ENCODE measurements around the gene CCDC57. TPM values are rescaled to one million over a fixed set of nuclear protein-coding genes. Genes with fewer than 3 reads are reported as not detected.
A peak's percentile ranks its signal among the peaks of the same experiment; 100 is the strongest.
"Not testable (repeated sequence)": the region's sequence is repeated elsewhere in the genome, so short reads cannot be mapped to it uniquely, and the experiment has no call there.

Gene CCDC57
- total RNA-seq, 1 donor, result 33.9 TPM

DNA sequence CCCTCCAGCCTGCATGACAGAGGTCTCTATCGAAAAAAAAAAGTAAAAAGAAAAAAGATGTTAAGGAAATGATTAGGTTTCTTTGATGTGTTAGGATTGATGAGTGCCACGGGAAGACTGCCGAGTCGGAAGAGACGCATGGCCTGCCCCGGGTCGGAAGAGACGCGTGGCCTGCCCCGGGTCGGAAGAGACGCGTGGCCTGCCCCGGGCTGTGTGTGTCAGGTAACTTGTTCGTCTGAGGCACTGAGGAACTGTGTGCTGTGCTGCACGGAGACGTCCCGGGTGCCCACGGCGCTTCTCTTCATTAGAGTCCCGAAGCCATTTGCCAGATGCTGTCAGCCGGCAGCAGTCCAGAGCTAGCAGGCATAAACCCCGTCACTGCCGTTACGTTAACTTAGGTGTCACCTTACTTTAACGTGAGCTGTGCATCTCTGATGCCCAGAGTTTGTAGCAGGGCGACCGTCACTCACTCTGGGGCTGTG, 74.1 kb downstream of the CCDC57 start:
- no peak for DNase-seq (ENCODE audit: low read depth in 2 of 3, low spot score in 2 of 3)

DNA sequence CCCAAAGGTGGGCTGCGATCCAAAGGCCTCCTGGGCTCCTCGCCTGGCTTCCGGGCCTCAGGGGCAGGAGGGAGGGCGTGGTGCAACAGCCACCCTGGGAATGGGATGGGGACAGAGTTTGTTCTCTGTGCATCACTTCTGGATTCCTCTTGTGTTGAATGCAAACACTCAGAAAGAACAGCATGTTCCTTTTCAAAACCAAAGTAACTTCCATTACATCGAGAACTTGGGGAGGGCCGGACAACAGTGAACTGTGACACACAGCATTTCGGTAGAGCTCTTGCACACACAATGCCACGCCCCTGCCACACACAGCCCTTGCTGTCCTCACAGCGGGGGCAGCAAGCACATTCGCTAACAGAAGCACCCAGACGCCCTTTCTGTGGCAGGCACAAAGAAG, 78.5 kb downstream of the CCDC57 start:
- no peak for DNase-seq (ENCODE audit: low read depth in 2 of 3, low spot score in 2 of 3)

GRCh38 chr17:82133166-82133953, 79.3 kb downstream of the CCDC57 start:
- DNase-seq (ENCODE audit: low read depth in 2 of 3, low spot score in 2 of 3), result not testable (repeated sequence)

DNA sequence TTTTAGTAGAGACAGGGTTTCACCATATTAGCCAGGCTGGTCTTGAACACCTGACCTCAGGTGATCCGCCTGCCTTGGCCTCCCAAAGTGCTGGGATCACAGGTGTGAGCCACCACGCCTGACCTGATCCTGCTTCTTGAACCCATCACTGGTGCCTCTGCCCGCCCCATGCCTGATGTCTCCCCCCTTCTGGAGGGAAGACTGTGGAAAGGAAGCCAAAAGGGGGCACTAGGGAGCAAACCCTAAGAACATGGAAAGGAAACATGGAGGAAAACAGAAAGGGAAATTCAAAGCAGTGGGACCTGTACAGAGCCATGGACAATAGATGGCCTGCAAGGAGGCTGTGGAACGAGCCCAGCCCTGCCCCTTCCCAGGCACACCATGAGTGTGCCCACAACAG, 83.5 kb downstream of the CCDC57 start:
- DNase-seq (ENCODE audit: low read depth in 2 of 3, low spot score in 2 of 3), result no peak

- DNase-seq (ENCODE audit: low read depth in 2 of 3, low spot score in 2 of 3), result no peak
Measured at GRCh38 chr17:82128287-82128686, 84.4 kb downstream of the CCDC57 start.

DNA sequence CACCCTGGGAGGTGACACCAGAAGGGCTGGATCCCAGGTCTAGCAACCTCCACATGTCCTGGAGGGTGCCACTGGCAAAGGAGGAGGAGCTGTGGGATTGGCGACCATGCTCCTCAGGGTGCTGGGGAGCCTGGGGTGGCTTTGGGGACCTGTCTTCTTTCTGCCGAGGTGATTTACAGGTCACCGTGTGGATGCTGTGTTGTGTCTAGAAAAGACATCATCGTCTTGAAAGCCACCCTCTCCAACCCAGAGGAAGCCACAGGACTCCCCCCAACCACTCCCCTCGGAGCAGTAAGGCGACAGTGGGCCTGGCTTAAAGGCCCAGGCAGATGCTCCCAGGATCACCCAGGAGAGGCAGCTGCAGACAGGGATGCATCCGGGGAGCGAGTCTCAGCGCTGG, 84.9 kb downstream of the CCDC57 start:
- DNase-seq (ENCODE audit: low read depth in 2 of 3, low spot score in 2 of 3), result no peak

DNA sequence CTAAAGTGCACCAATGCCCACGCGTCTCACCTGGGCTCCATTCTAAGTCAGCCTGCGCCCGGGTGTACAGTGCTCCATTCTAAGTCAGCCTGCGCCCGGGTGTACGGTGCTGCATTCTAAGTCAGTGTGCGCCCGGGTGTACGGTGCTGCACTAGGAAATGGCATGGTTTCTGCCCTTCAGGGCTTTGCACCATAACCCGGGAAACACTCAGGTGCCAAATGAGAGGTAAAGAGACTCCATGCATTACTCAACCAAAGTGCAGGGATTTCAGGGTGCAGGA, 85.4 kb downstream of the CCDC57 start:
- DNase-seq (ENCODE audit: low read depth in 2 of 3, low spot score in 2 of 3), result no peak

- peak in 1 of 3 donors; percentile 76 for DNase-seq (ENCODE audit: low read depth in 2 of 3, low spot score in 2 of 3)
Measured at GRCh38 chr17:82126556-82127314, 85.9 kb downstream of the CCDC57 start.

DNA sequence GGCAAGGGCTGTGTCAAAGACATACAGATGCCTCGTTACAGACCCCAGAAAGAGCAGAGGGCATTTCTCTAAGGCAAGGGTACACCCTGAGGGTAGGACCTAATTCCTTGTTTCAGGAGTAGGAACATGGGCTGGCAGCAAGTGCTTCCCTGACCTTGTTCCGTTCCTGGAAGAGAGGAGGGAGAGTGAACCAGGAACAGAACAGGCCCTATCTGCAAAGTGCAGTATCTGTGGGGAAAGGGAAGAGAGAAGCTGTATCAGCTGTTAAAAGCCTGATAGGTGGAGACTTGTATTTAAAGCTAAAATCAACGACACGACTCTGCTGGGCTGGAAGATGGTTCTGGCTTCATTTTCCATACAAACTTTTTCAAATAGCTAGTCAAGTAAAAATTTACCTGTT, 88.5 kb downstream of the CCDC57 start:
- no peak for DNase-seq (ENCODE audit: low read depth in 2 of 3, low spot score in 2 of 3)

DNA sequence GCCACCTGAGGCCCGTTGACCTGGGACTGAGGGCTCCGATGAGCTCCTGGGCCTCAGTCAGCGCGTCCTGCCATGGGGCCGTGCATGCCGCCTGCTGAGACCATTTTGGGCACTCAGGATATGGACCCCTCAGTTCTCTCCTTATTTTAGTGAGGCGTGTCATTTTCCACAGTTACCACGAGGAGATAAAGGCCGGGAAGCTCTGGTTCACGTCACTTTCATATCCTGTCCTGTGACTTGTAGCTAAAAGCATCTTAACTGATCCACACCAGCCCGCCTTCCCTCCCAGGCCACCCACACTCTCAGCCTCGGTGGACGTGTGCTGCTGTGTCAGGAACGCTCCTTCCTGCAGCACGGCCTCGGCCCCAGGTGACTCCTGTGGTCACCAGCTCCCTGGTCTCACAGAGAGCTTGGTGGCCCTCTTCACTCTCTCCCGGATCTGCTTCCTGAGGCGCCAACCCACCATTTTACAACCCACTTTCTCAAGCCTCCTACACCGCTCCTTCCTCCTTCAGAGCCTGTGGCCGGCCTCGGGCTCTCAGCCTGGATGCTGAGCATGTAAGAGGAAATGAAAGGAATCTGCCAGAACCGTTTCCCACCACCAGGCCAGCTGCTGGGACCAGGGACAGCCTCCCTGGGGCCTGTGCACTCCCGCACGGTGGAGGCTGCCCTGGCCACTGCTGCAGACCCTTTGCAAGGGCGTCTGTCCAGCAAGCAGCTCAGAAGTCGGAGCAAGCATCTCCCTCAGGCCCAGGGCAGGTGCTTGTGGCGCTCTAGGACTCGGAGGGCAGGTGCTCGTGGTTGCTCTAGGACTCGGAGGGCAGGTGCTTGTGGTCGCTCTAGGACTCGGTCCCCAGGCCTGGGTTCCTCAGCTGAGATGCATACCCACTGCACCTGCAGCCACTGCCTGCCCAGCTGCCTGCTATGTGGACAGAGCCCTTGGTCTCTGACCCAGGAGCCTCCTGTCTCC, 90.7 kb downstream of the CCDC57 start:
- no peak for DNase-seq (ENCODE audit: low read depth in 2 of 3, low spot score in 2 of 3)

DNA sequence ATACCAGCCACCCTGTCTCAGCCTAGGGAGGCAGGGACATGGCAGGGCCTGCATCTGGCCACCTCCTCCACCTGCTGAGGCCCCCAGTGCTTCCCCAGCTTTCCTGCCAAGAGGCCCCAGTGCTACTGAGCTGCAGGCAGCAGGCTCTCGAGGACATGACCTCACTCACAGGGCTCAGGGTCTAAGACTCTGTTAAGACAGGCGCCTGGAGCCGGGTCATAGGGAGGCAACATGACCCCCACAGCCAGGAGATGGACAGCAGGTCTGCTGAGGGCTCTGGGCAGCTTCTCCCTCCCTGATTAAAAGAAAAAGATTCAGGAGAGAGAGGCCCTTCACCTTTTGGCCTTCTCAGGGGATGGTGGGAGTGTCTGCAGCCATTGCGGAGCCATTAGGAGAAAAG, 91.4 kb downstream of the CCDC57 start:
- DNase-seq (ENCODE audit: low read depth in 2 of 3, low spot score in 2 of 3), result no peak

GRCh38 chr17:82120148-82120547, 92.5 kb downstream of the CCDC57 start:
- peak in 1 of 3 donors; percentile 63 for DNase-seq (ENCODE audit: low read depth in 2 of 3, low spot score in 2 of 3)

GRCh38 chr17:82118815-82119380, 93.7 kb downstream of the CCDC57 start:
- DNase-seq (ENCODE audit: low read depth in 2 of 3, low spot score in 2 of 3), result no peak

- DNase-seq (ENCODE audit: low read depth in 2 of 3, low spot score in 2 of 3), result no peak
Measured at GRCh38 chr17:82118168-82118814, 94.4 kb downstream of the CCDC57 start.

DNA sequence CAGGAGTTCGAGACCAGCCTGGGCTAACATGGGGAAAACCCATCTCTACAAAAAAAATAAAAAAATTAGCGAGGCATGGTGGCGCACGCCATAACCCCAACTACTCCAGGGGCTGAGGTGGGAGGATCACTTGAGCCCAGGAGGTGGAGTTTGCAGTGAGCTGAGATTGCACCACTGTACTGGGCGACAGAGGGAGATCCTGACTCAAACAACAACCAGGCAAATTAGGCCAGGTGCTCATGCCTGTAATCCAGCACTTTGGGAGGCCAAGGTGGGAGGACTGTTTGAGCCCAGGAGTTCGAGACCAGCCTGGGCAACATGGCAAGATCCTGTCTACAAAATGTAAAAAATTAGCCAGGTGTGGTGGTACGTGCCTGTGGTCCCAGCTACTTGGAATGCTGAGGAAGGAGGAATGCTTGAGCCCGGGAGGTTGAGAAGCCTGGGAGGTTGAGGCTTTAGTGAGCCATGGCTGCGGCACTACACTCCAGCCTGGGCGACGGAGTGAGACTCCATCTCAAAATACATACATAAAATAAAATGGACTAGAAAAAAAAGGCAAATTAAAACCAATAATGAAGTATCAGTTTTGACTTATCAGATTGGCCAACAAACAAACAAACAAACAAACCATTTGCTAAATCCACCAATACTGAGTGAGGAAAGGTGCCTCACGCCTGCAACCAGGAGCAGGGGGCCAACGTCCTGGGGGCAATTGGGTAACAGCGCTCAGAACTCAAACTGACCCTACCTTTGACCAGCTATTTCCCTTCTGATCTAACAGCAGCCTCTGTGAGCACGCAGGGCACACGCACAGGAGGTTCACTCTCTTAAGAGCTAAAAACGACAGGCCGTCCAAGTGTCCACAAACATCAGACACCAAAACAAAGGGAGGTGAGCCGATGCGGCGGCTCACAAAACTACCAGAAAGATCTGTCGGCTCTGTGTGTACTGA, 95.2 kb downstream of the CCDC57 start:
- DNase-seq (ENCODE audit: low read depth in 2 of 3, low spot score in 2 of 3), result no peak

DNA sequence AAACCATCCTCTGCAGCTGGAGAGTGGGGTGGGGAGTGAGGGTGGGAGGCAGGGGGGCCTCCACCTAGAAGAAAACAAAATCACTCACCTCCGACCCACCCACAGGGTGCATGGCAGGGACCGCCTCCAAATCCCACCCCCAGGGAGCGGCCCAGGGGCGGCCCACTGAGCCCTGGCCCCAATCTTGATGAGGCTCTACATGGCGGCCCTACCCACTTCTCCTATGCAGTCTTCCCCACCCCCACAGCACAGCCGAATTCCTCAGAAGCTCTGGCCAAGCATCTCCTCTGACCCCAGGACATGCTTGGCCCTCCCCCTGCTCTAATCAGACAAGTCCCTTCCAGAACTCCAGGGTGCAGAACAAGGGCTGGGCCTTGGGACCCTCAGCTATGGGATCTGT, 96.4 kb downstream of the CCDC57 start:
- no peak for DNase-seq (ENCODE audit: low read depth in 2 of 3, low spot score in 2 of 3)

- DNase-seq (ENCODE audit: low read depth in 2 of 3, low spot score in 2 of 3), result no peak
Measured at GRCh38 chr17:82114872-82115271, 97.8 kb downstream of the CCDC57 start.

GRCh38 chr17:82114447-82114846, 98.2 kb downstream of the CCDC57 start:
- no peak for DNase-seq (ENCODE audit: low read depth in 2 of 3, low spot score in 2 of 3)

- DNase-seq (ENCODE audit: low read depth in 2 of 3, low spot score in 2 of 3), result no peak
Measured at GRCh38 chr17:82113941-82114340, 98.7 kb downstream of the CCDC57 start.
